Gastroesophageal sphincter (tissue), 4 donors: ENCODE results near the gene NOXO1. TPM values are rescaled to one million over a fixed set of nuclear protein-coding genes. Genes with fewer than 3 reads are reported as not detected.

Source experiments
- ATAC-seq: fragments of 150-250 bp; one replicate; pipeline ENCODE4 v1.9.1; 2016; ENCODE audit warnings: mild to moderate bottlenecking, moderate library complexity
- H3K27ac ChIP-seq, 4 donors: fragments of 200-600 bp; sonication (generic) in 3 of 4; 1 replicate in 3 of 4; 2 replicates in 1 of 4; pipeline ENCODE4 v1.5.1; 2016 to 2019
- H3K27me3 ChIP-seq: fragments of 200-600 bp; sonication (generic); one replicate; pipeline ENCODE4 v1.5.1; 2019
- H3K36me3 ChIP-seq, 2 donors: fragments of 200-600 bp; sonication (generic); one replicate each; pipeline ENCODE4 v1.5.1; 2019; ENCODE audit warnings: control low read depth in 1 of 2
- H3K4me1 ChIP-seq, 3 donors: fragments of 200-600 bp; sonication (generic); 1 replicate in 2 of 3; 2 replicates in 1 of 3; pipeline ENCODE4 v1.5.1; 2016 to 2019; ENCODE audit warnings: control low read depth in 2 of 3
- H3K4me3 ChIP-seq, 2 donors: fragments of 200-600 bp; sonication (generic); one replicate each; pipeline ENCODE4 v1.5.1; 2019; ENCODE audit warnings: mild to moderate bottlenecking in 1 of 2, moderate library complexity in 1 of 2
- H3K9me3 ChIP-seq, 3 donors: fragments of 200-600 bp; sonication (generic); one replicate each; pipeline ENCODE4 v1.5.1; 2017 to 2019; ENCODE audit warnings: control low read depth in 2 of 3
- EP300 ChIP-seq: sonication (generic); formaldehyde crosslinking; IDR thresholded peaks from one replicate; pipeline ENCODE4 v1.6.1; 2017; ENCODE audit warnings: antibody characterized with exemption, mild to moderate bottlenecking
- POLR2A ChIP-seq, 2 donors: fragments of 450-650 bp; IDR thresholded peaks; one replicate each; pipeline ENCODE4 v1.6.1; 2017; ENCODE audit warnings: antibody characterized with exemption in 2 of 2, mild to moderate bottlenecking in 2 of 2, moderate library complexity in 1 of 2
- POLR2AphosphoS5 ChIP-seq: sonication (generic); formaldehyde crosslinking; IDR thresholded peaks from one replicate; pipeline ENCODE4 v1.6.1; 2017; ENCODE audit warnings: antibody characterized with exemption
- WGBS, 2 donors: methylation state at CpG; one replicate each; pipeline ENCODE4 v1.1.5; 2018; ENCODE audit warnings: low coverage in 1 of 2; 5-methylcytosine and 5-hydroxymethylcytosine counted together
- total RNA-seq, 4 donors: library from RNA; depleted of rRNA; stranded (reverse); fragments of >200 nt; gene quantifications; one replicate each; pipeline ENCODE4 v1.1.0, GENCODE V29; 2016
- TF ChIP-seq, protein P1 (sequence below), 4 experiments: fragments of 200-600 bp in 2 of 4; fragments of 450-650 bp in 2 of 4; sonication (generic) in 1 of 4; IDR thresholded peaks; one replicate each; pipeline ENCODE4 v1.5.1; 2017 to 2019; ENCODE audit warnings: antibody characterized with exemption in 4 of 4, mild to moderate bottlenecking in 2 of 4, moderate library complexity in 2 of 4

Gene NOXO1
- total RNA-seq, 4 donors from 2014 or later: 1.0 to 1.1 TPM; not detected in 2

DNA sequence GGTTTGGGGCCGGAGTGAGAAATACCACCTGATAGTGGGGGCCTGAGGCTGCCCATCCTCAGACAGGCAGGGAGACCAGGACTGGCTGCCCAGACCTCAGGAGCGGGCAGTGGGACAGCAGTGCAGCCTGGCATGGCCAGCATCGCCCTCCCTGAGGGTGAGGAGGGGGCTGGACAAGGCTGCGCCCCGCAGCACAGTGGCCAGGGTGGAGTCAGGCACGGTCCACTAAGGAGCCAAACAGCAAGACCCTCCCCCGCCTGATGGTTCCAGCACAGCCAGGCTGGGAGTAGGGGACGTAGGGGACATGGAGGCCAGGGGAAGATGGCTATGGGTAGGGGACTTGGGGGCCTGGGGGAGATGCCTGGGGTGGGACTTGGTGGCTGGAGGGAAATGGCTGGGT lies 25.0 kb upstream of the NOXO1 start:
- no peak for ATAC-seq
- no peak overlapping the region for H3K4me3 ChIP-seq
- H3K27me3 ChIP-seq: no peaks in the 10 kb centered on the region
- H3K4me1 ChIP-seq: peaks cover 4 to 73% (median 44%) of the 10 kb centered on the region in 3 donors
- H3K27ac ChIP-seq: no peak overlapping the region
- 90 to 93% methylated on average over 4 of the region's 8 CpGs for WGBS, 2 donors
- H3K9me3 ChIP-seq: no peaks in the 10 kb centered on the region
- TF ChIP-seq POLR2AphosphoS5 (no peak), EP300 (no peak), POLR2A (IDR thresholded peaks at IDR 0.05) (no peak)
- TF ChIP-seq, protein P1, sequence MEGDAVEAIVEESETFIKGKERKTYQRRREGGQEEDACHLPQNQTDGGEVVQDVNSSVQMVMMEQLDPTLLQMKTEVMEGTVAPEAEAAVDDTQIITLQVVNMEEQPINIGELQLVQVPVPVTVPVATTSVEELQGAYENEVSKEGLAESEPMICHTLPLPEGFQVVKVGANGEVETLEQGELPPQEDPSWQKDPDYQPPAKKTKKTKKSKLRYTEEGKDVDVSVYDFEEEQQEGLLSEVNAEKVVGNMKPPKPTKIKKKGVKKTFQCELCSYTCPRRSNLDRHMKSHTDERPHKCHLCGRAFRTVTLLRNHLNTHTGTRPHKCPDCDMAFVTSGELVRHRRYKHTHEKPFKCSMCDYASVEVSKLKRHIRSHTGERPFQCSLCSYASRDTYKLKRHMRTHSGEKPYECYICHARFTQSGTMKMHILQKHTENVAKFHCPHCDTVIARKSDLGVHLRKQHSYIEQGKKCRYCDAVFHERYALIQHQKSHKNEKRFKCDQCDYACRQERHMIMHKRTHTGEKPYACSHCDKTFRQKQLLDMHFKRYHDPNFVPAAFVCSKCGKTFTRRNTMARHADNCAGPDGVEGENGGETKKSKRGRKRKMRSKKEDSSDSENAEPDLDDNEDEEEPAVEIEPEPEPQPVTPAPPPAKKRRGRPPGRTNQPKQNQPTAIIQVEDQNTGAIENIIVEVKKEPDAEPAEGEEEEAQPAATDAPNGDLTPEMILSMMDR (IDR thresholded peaks at IDR 0.05): no peak
- H3K36me3 ChIP-seq: peaks cover 0 to 32% of the 10 kb centered on the region in 2 donors

DNA sequence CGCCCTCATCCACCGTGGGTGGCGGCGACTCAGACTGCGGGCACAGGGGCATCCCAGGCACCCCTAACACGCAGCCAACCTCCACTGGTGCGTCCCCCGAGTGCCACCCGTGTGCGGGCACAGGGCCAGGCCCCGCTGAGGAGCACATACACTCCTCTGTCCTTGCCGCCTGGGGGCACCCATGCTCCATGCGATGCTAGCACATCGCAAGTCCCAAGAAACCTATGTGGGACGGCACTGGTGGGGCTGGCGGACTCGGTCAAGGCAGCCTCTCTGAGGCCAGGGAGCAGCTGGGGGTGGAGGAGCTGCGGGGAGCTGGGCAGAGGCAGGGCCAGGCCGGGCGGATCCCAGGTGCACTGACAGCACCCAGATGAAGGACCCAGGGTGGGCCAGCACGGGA lies 24.4 kb upstream of the NOXO1 start:
- H3K36me3 ChIP-seq: peaks cover 0 to 39% of the 10 kb centered on the region in 2 donors
- no peaks in the 10 kb centered on the region for H3K9me3 ChIP-seq
- H3K4me1 ChIP-seq: peaks cover 4 to 71% (median 44%) of the 10 kb centered on the region in 3 donors
- no peak overlapping the region for H3K4me3 ChIP-seq
- WGBS, 2 donors: 40% methylated on average over 1 of the region's 21 CpGs; no CpG with 5 or more reads in 1 of the 2 donors
- ATAC-seq: no peak
- H3K27me3 ChIP-seq: no peaks in the 10 kb centered on the region
- H3K27ac ChIP-seq: no peak overlapping the region
- no peak for TF ChIP-seq POLR2AphosphoS5
- TF ChIP-seq EP300: no peak
- TF ChIP-seq, protein P1 (IDR thresholded peaks at IDR 0.05): no peak
- no peak for TF ChIP-seq POLR2A (IDR thresholded peaks at IDR 0.05)

DNA sequence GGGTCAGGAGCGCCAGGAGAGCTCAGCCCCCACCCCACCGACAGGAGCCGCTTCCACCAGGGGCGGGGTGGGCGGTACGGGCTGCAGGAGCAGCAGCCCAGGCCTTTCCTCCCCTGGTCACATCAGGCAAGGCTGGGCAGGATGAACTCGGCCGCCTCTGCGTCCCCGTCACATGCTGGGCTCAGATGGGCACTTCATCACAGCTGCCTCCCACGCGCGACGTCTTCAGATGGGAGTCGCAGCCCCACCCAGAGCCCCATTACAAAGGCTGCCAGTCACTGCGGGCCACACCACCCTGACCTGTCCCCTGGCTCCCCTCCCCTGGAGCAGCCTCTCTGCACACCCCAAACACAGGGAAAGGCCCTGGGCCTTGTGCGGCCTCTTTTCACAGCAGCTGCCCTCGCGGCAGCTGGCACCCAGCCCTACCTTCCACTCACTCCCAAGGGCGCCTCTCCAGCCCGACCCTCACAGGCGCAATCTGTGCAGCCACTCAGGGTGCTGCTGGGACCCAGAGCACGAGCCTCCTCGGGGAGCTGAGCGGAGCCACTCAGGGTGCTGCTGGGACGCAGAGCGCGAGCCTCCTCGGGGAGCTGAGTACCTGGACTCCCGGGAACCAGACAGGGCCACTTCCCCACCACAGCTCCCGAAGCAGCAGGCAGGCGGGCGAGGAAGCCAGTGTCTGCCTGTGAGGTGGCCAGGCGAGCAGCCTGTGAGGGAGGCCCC lies 23.7 kb upstream of the NOXO1 start:
- TF ChIP-seq POLR2A (IDR thresholded peaks at IDR 0.05) (no peak), POLR2AphosphoS5 (no peak), EP300 (no peak)
- TF ChIP-seq, protein P1 (IDR thresholded peaks at IDR 0.05): no peak
- ATAC-seq: no peak
- peaks cover 0 to 45% of the 10 kb centered on the region in 2 donors for H3K36me3 ChIP-seq
- peaks cover 4 to 64% (median 39%) of the 10 kb centered on the region in 3 donors for H3K4me1 ChIP-seq
- no peak overlapping the region for H3K4me3 ChIP-seq
- H3K9me3 ChIP-seq: no peaks in the 10 kb centered on the region
- 75% methylated on average over 4 of the region's 34 CpGs; no CpG with 5 or more reads in 1 of the 2 donors for WGBS, 2 donors
- H3K27ac ChIP-seq: no peak overlapping the region
- H3K27me3 ChIP-seq: no peaks in the 10 kb centered on the region

DNA sequence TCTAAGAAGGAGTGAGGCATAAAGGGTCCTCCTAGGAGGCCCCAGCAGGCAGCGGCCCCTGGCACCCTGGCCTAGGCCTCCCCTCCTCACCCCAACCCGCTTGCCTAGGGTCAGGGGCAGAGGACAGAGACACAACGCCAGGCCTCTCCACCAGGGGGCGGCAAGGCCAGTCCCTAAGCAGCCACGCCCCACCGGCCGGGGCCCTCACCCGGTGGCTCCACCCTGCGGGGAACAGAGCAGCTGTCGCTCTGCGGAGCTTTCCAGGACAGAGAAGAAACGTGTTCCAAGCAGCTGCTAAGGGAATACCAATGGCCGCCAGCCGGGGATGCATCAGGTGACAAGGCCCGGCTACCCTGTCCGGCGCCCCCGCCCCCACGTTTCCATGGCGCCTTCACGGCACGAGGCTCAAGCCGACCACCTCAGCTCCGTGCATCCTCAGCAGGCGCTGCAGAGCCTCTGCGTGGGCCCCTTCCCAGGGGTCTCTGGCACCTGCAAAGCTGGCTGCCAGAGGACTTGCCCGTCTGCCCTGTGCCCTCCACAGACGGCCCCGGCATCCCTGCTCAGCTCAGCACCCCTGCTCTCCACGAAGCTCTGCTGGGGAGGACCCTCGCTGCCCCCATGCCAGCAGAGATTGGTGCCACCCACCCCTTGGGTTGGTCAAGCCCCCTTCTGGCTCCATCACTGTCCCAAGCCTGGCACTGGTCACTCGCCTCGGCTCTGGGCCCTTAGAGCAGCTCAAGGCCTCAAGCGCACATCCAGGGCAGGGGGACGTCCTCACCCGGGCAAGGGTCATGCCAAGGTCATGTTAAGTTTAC lies 22.8 kb upstream of the NOXO1 start:
- H3K4me1 ChIP-seq: peaks cover 4 to 61% (median 39%) of the 10 kb centered on the region in 3 donors

More for the DNA sequence above, 22.8 kb upstream of the NOXO1 start:
- no peaks in the 10 kb centered on the region for H3K27me3 ChIP-seq
- no peak for TF ChIP-seq POLR2AphosphoS5
- TF ChIP-seq, protein P1 (IDR thresholded peaks at IDR 0.05): peak in 3 of 4 experiments; percentile 90 to 94 (median 90)
- no peaks in the 10 kb centered on the region for H3K9me3 ChIP-seq
- peak overlapping the region in 1 of 2 donors; percentile 28 for H3K4me3 ChIP-seq
- H3K36me3 ChIP-seq: peaks cover 0 to 55% of the 10 kb centered on the region in 2 donors
- no CpG with 5 or more reads among the region's 36 CpGs for WGBS, 2 donors
- H3K27ac ChIP-seq: peak overlapping the region in 2 of 4 donors; percentile 2 to 9
- ATAC-seq: peak; percentile 81
